Gastrocnemius medialis (tissue), 4 donors: ENCODE measurements around the gene ITIH5.

Source experiments
- CTCF ChIP-seq, 5 experiments: fragments of 450-650 bp in 3 of 5; fragments of 200-600 bp in 2 of 5; sonication (generic) in 2 of 5; IDR thresholded peaks in 4 of 5; conservative IDR thresholded peaks in 1 of 5; 1 replicate in 4 of 5; 2 replicates in 1 of 5; pipeline ENCODE4 v1.5.1; 2016 to 2019; ENCODE audit warnings: antibody characterized with exemption in 5 of 5, mild to moderate bottlenecking in 3 of 5, moderate library complexity in 3 of 5
- POLR2A ChIP-seq, 2 donors: fragments of 450-650 bp; IDR thresholded peaks; one replicate each; pipeline ENCODE4 v1.6.1; 2017; ENCODE audit warnings: antibody characterized with exemption in 2 of 2, mild to moderate bottlenecking in 2 of 2, moderate library complexity in 2 of 2

DNA sequence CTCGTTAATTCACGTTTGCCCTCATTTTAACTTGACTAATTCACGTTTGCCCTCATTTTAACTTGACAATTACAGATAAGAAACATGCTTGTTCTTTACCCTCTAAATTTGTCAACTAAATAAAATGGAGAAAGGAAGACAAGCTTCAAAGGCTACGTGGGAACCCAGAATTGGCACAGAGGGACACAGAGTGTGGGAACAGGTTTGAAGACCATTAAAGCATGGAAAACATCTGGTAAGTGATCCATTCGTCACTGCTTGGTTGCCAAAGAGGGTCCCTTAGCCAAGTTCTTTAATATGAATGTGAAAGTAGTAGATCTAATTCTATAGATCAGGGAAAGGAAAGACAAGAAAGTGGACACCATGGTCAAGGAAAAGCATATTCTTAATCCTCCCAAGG, 57.2 kb downstream of the ITIH5 start:
- no peak for TF ChIP-seq CTCF (IDR thresholded peaks at IDR 0.05 in 4 of 5, conservative IDR thresholded peaks at IDR 0.05 in 1 of 5)
- no peak for TF ChIP-seq POLR2A (IDR thresholded peaks at IDR 0.05)
